Calu3 (cell line): ENCODE results near the gene SCAP. TPM values are rescaled to one million over a fixed set of nuclear protein-coding genes. Genes with fewer than 3 reads are reported as not detected.

Experiments used
- BruUV-seq: library from RNA; stranded (reverse); fragments of 400-500 nt; replicated peaks from 2 replicates; lab custom pipeline; 2021; lab: Mats Ljungman, UMichigan
- CTCF ChIA-PET: fragments of 300-600 bp; sonication (Branson Sonifier 250); formaldehyde crosslinking; loops from one replicate; lab custom pipeline; 2022; ENCODE audit warnings: antibody characterized with exemption; lab: Charles Lee
- DNase-seq: peaks from one replicate; pipeline ENCODE4 v3.0.0; 2022
- H3K27ac Mint-ChIP-seq: one replicate; pipeline ENCODE4 v1.8.0; 2022; ENCODE audit warnings: mixed read lengths; ENCODE audit not compliant: unreplicated experiment
- H3K27me3 Mint-ChIP-seq: one replicate; pipeline ENCODE4 v1.8.0; 2022; ENCODE audit warnings: mixed read lengths; ENCODE audit not compliant: unreplicated experiment
- H3K36me3 Mint-ChIP-seq: one replicate; pipeline ENCODE4 v1.8.0; 2022; ENCODE audit warnings: mild to moderate bottlenecking, moderate library complexity, mixed read lengths; ENCODE audit not compliant: insufficient read depth, unreplicated experiment
- H3K4me1 Mint-ChIP-seq: one replicate; pipeline ENCODE4 v1.8.0; 2022; ENCODE audit warnings: mild to moderate bottlenecking, low read depth, mixed read lengths; ENCODE audit not compliant: unreplicated experiment
- H3K4me3 Mint-ChIP-seq: one replicate; pipeline ENCODE4 v1.8.0; 2022; ENCODE audit warnings: mild to moderate bottlenecking, low read depth, moderate library complexity, mixed read lengths; ENCODE audit not compliant: unreplicated experiment
- H3K9me3 Mint-ChIP-seq: one replicate; pipeline ENCODE4 v1.8.0; 2022; ENCODE audit warnings: low read depth, mixed read lengths; ENCODE audit not compliant: unreplicated experiment
- CTCF ChIP-seq: fragments of 200-600 bp; IDR thresholded peaks from one replicate; pipeline ENCODE4 v1.8.0; 2022; ENCODE audit warnings: antibody characterized with exemption; ENCODE audit not compliant: unreplicated experiment
- intact Hi-C: fragments of 100-400 bp; cut with micrococcal nuclease; formaldehyde crosslinking; loops from one replicate; pipeline ENCODE4 v1.10.0; 2022; ENCODE audit not compliant: unreplicated experiment
- total RNA-seq: library from RNA; stranded (reverse); gene quantifications from 2 replicates; pipeline ENCODE4 v1.2.3, GENCODE V29; 2022

The SCAP gene
- total RNA-seq, 1 experiment from 2014 or later: 74.2 TPM

GRCh38 chr3:47385007-47385406, 90.7 kb downstream of the SCAP start:
- CTCF ChIA-PET: no interaction called here
- intact Hi-C loops: no loop called here
- no TSS peak for BruUV-seq
- DNase-seq: no peak
- Mint-ChIP-seq H3K36me3 (peaks cover 45% of the 10 kb centered on the region), H3K27me3 (no peaks in the 10 kb centered on the region), H3K4me3 (no peak overlapping the region), H3K4me1 (peaks cover 45% of the 10 kb centered on the region), H3K27ac (no peak overlapping the region), H3K9me3 (no peaks in the 10 kb centered on the region)
- no peak for TF ChIP-seq CTCF

DNA sequence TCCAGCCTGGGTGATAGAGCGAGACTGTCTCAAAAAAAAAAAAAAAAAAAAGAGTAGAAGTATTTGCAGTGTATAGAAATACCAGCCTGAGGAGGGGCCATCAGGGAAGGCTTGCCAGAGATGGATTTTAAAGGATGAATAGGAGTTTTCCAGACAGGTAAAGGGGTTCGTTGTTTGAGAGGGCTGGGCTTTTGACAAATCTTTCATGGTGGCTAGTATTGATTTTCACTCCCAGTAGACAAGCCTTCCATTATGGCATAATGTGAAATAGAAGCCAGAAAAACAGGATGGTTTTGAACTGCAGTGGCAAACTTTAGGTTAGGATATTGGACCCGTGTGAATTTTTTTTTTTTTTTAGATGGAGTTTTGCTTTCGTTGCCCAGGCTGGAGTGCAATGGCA, 91.3 kb downstream of the SCAP start:
- BruUV-seq: no TSS peak
- Mint-ChIP-seq H3K4me1 (peaks cover 50% of the 10 kb centered on the region), H3K36me3 (peaks cover 51% of the 10 kb centered on the region), H3K27me3 (no peaks in the 10 kb centered on the region), H3K4me3 (no peak overlapping the region), H3K9me3 (no peaks in the 10 kb centered on the region), H3K27ac (no peak overlapping the region)
- no peak for TF ChIP-seq CTCF
- CTCF ChIA-PET: no interaction called here
- DNase-seq: no peak
- intact Hi-C loops: no loop called here

- Mint-ChIP-seq H3K27me3 (no peaks in the 10 kb centered on the region), H3K4me1 (peaks cover 57% of the 10 kb centered on the region), H3K9me3 (no peaks in the 10 kb centered on the region), H3K27ac (peak overlapping the region; percentile 99), H3K4me3 (peak overlapping the region; percentile 95), H3K36me3 (peaks cover 47% of the 10 kb centered on the region)
- DNase-seq: peak; percentile 80
- TF ChIP-seq CTCF: no peak
- CTCF ChIA-PET: no interaction called here
- TSS peak; percentile 50 for BruUV-seq
- intact Hi-C loops: no loop called here
These were observed 94.2 kb downstream of the SCAP start for GRCh38 chr3:47381317-47382157.

- Mint-ChIP-seq H3K27ac (peak within 1 kb of the TSS; percentile 99), H3K9me3 (no peaks in the 10 kb centered on the region), H3K27me3 (no peaks in the 10 kb centered on the region), H3K4me1 (peaks cover 50% of the 10 kb centered on the region), H3K4me3 (peak within 1 kb of the TSS; percentile 95), H3K36me3 (peaks cover 47% of the 10 kb centered on the region)
- peak; percentile 98 for DNase-seq
- no peak for TF ChIP-seq CTCF
- CTCF ChIA-PET: interaction anchor here (0.5 to 1.2 kb wide), 7 partner anchors 9 to 325 kb away, joined by 3 to 6 read pairs (median 4); no protein-coding TSS in a partner anchor
- intact Hi-C loops: no loop called here
- TSS peak; percentile 92 for BruUV-seq
These were observed 95.0 kb downstream of the SCAP start, which contains the start of gene PTPN23 for GRCh38 chr3:47380601-47381316. Gene PTPN23 (plus strand): TSS chr3:47381021. CDS start chr3:47381097, 76 bp downstream.
